ENCODE data around the gene KIF2C.

DNA sequence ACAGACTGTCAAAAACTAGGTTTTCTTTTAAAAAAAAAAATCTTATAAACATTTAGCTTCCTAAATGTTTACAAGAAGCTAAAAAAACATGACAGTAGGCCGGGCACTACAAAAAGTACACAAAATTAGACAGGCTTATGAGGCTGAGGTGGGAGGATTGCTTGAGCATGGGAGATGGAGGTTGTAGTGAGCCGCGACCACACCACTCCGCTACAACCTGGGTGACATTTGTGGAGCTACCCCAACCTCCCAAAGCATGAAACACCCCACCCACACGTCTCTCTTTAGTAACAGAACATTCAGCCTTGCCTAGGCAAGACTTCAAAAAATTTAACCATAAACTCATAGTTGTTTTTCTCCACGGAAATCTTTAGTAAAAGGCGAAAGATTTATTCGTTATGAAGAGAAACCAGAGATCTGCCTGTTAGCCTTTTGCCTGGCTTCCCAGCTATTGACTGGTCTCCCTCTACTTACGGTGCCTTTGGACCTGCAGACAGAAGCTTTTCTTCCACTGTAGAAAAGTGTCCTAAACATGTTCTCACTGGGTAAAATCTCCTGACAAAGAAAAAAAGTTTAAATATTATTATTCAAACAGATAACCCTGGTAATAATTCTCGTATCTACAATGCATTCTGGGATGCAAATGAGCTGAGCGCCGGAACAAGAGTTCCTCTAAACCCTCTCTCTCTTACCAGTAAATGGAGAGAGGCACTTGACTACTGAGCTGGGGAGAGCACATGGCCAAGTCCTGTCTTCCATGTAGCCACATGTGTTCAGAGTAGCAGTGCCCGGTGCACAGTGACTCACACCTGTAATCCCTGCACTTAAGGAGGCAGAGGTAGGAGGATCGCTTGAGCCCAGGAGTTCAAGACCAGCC lies 17.9 kb upstream of the KIF2C start:
- TF ChIP-seq, protein P1, sequence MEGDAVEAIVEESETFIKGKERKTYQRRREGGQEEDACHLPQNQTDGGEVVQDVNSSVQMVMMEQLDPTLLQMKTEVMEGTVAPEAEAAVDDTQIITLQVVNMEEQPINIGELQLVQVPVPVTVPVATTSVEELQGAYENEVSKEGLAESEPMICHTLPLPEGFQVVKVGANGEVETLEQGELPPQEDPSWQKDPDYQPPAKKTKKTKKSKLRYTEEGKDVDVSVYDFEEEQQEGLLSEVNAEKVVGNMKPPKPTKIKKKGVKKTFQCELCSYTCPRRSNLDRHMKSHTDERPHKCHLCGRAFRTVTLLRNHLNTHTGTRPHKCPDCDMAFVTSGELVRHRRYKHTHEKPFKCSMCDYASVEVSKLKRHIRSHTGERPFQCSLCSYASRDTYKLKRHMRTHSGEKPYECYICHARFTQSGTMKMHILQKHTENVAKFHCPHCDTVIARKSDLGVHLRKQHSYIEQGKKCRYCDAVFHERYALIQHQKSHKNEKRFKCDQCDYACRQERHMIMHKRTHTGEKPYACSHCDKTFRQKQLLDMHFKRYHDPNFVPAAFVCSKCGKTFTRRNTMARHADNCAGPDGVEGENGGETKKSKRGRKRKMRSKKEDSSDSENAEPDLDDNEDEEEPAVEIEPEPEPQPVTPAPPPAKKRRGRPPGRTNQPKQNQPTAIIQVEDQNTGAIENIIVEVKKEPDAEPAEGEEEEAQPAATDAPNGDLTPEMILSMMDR (IDR thresholded peaks at IDR 0.05; ENCODE audit: low read length): no peak
- TF ChIP-seq EZH2 (IDR thresholded peaks at IDR 0.05; ENCODE audit: borderline replicate concordance, low read length): no peak
